ENCODE measurements around the gene PRKAG2. TPM values are rescaled to one million over a fixed set of nuclear protein-coding genes. Genes with fewer than 3 reads are reported as not detected.

Gene PRKAG2
- polyA plus RNA-seq, 1 donor, result 14.2 TPM

DNA sequence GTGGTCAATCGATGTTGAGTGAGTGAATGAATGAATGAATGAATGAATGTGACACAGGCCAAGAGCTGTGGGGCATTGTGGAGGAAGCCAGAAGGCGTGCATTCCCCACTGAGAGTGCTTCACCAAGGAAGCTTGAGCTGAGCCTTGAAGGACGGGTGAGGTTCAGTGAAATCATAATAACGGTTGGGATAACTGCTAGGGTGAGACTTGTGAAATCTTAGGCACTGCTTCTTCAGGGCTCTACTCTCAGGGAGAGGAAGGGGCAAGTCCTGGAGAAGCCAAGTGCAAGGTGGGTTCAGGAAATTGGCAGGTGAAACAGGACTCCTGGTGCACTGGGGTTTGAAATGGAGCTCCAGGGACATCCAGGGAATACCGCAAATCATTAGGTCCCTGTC is 23.7 kb upstream of the PRKAG2 start:
- no peak for DNase-seq

GRCh38 chr7:151899513-151900360 is 22.8 kb upstream of the PRKAG2 start:
- DNase-seq, result no peak

DNA sequence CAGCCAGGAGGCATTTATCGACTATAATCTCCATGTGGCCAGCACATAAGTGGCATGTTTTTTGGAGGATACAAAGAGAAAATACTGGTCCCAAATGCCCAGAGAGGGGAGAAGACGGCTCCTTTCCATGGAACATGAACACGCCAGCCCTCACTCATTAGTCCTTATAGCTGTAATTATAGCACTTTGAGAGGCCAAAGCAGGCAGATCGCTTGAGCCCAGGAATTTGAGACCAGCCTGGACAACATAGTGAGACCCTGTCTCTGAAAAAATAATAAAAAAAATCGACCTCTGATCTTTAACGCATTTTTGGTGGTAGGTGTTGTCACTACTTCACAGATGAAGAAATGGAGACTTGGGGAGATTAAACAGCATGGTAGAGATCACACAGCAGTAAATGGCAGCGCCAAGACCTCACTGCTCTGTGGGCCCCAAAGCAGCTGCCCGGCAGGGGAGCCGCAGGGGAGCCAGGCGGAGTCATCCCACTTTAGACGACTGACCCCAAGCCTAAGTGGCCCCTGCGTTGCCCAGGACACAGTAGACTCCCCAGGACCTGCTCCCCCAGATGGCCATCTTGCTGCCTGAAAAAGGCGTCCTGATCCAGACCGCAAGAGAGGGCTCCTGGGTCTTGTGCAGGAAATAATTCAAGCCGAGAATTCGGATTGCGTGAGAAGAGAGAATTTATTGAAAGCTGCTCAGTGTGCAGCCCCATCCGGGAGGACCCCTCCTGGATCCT is 21.2 kb upstream of the PRKAG2 start:
- no peak for DNase-seq

DNA sequence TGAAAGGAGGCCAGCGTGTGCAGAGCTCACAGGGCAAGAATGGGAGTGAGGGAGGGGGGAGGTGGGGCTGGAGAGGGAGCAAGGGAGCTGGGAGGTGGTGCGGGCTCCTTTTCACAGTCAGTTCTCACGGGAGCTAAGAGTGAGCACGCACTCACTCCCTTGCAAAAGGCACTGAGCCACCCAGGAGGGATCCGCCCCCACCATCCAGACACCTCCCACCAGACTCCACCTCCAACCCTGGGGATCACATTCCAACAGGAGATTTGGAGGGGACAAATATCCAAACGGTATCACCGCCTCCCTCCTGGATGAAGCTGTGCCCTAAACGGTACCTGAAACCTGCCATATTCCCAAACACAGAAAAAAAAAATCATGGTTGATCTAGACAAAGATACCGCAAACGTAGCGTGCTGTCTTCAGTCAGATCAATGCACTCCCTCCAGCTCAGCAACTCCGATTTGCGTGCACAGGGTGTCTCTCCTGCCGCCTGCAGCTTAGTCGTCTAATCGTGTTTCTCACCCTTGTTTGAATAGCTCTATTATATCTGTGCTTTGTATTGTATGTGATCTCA is 20.3 kb upstream of the PRKAG2 start:
- DNase-seq, result no peak

- DNase-seq, result no peak
Observed at GRCh38 chr7:151896486-151896885, 19.6 kb upstream of the PRKAG2 start.

DNA sequence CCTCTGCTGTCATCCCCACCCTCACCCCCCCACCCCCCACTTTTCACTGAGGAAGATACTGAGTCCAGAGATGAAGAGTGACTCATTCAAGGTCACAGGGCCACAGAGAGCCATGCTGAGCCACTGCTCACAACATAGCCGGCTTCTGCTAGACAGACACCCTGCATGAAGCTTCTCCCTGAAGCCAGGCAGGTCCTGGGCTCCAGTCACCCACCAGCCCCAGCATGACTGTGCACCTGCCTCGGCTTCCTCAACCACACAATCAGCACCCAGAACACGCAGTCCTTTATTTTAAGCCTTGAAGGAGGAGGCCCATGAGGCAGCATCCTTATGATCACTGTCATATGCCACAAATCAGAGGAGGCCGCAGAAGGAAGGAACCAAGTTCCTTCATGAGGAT is 19.2 kb upstream of the PRKAG2 start:
- DNase-seq, result no peak

- DNase-seq, result no peak
Observed at GRCh38 chr7:151895631-151896031, 18.7 kb upstream of the PRKAG2 start.

DNA sequence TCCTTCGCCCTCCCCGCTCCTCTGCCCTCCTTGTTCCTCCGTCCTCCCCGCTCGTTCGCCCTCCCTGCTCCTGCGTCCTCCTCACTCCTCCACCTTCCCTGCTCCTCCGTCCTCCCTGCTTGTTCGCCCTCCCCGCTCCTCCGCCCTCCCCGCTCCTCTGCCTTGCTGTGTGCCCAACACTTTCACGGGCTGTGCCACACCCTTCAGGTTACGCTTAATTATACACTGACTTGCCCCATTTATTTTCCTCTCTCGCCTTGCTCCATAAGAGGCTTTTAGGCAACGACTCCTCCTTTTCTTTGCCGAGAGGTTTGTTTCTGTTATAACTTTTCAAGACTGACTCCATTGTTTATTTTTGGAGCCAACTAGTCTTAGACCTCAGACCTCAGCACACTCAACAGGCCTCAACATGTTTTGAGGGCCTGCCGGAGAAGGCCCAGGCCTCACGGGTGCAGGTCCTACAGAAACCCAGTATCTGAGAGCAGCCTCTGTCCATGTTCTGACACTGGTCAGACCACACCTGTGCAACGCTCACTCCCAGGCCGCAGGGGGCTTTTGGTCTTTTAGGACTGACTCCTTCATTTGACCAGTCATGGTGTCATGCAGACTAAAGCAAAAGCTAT is 18.2 kb upstream of the PRKAG2 start:
- DNase-seq, result no peak

DNA sequence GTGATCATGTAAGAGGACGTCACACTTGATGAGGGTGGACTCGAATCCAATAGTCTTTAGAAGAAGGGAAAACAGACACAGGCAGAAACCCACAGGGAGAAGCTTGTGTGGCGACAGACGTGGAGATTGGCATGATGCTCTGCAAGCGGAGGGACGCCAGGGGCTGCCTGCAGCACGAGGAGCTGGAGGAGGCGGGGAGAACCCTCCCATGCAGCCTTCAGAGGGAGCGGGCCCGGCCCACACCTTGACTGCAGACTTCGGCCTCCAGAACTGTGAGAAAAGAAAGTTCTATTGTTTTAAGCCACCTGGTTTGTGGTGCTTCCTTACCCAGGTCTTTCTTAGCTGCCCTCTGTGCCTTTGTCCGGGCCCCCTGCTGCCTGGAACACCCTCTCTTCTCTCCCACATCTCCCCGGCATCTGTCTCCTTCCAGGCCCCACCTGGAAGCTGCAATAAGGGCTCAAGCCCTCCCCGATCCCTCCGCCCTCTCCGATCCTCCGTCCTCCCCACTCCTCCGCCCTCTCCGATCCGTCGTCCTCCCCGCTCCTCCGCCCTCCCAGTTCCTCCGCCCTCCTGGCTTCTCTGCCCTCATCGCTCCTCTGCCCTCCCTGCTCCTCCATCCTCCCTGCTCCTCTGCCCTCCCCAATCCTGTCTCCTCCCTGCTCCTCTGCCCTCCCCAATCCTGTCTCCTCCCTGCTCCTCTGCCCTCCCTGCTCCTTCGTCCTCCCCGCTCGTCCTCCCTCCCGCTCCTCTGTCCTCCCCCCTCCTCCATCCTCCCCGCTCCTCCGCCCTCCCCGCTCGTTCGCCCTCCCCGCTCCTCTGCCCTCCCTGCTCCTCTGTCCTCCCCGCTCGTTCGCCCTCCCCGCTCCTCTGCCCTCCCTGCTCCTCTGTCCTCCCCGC is 17.4 kb upstream of the PRKAG2 start:
- no peak for DNase-seq

GRCh38 chr7:151893405-151893923 is 16.5 kb upstream of the PRKAG2 start:
- DNase-seq, result no peak

GRCh38 chr7:151891753-151892152 is 14.8 kb upstream of the PRKAG2 start:
- no peak for DNase-seq

GRCh38 chr7:151891182-151891581 is 14.3 kb upstream of the PRKAG2 start:
- no peak for DNase-seq

DNA sequence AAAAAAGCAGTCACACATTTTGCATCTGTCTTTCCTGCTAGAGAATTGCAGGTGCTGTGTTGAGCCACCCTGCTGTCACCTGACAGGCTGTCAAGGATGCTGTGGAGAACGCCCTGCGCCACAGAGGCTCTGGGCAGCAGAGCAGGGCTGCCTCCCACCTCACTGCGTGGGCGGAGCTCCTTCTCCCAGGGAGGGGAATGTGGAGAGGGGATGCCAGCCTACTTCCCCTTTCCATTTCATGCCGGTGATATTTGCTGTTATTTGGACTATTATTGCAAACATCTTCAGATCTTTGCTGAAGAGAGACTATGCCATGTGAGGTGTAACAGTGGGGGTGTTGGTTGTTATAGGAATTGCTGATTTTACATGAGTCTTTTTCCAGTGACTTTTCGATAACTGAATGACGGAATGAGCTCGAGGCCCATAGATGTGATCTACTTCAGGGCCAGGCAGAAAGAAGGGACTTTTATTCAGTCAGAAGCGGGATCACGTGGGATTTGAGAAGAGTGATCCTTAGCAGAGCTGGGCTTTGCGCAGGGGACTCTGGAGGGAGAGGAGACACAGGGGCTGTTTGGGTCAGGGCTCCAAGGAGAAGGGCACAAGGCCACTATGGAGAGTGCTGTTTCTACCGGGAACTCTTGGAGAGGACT is 13.6 kb upstream of the PRKAG2 start:
- no peak for DNase-seq

- no peak for DNase-seq
Observed at GRCh38 chr7:151889406-151890354, 12.8 kb upstream of the PRKAG2 start.

DNA sequence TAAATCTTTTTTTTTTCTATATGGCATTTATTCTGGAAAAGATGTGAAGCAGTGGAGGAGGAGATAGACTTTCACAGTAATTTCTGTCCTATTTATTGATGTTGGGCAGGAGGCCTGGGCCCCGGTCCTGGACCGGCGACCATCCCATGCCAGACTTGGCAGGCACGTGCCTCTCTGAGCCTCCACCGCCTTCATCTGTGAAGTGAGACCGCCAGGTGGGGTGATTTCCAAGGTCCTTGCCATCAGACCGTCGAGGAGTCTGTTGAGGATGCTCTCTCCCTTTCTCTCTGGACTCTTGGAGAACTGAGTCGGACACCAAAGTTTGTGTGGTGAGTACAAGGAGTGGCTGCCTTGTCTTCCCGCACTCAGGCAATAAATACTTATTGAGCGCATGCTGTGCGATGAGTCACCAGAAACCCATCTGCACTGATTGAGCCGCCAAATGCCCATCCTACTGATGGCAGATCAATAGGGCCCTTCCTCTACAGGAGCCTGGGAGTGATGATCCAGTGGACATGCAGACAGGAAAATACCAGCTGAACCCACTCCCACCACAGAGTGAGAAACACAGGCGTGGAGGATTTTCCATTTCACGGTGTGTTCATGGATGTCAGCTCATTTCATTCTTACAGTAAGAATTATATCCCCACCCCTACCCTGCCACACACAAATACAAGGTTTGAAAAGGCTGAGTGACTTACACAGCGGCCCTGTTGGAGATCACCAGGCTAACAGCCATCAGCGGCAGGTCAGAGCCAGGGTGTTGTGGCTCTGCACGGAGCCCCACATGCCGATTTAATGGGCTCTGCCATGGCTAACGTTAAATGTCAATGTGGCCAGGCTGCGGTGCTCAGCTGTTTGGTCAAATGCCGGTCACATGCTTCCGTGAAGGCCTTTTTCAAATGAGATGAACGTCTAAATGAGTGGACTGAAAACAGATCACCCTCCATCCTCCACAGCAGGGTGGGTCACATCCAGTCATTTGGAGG is 11.5 kb upstream of the PRKAG2 start:
- no peak for DNase-seq

- DNase-seq, result no peak
Observed at GRCh38 chr7:151886783-151887182, 9.9 kb upstream of the PRKAG2 start.

GRCh38 chr7:151885202-151885580 is 8.3 kb upstream of the PRKAG2 start:
- DNase-seq, result no peak

DNA sequence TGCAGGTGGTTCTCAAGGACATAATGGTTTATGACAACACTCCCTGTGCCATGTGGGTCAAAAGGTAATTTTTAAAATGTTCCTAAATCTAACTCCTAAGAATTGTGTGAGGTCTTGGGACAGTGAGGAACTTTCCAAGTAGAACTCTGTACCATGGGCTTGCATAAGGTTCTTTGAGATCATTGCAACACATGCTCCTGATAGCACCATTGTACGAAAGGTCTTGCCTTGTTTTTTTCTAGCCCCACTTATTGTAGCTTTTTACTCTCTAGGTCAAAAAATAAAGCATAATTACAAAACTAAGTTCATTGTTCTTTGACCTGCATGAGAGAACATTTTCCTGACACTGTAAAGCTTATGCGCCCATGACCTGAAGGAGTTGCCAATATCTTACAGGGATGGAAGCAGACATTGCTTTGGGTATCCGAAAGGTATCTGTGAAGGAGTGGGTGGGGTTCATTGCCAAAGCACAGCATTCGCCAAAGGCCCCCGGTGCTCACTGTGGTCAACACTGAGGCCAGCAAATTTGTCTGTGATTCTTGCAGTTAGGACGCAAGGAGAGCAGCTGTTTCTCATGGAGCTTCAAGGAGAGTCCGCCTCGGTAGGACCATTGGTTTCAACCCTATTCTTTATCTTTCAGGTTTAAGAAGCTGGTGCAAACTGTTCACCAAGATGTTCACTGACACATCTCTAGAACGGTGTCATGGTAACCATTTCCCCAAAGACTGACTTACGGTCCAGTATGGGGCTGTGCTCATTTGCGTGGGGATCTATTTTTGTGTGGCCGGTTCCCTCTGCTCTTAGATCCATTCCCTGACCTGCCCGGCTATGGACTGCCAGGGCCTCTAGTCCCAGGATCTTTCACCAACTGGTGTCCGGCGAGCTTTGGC is 7.6 kb upstream of the PRKAG2 start:
- DNase-seq, result no peak

Data from hindlimb muscle (tissue), 1 donor.